ENCODE data around the gene SMG7.

SMG7 gene

GRCh38 chr1:183432548-183432875 is 39.8 kb upstream of the SMG7 start:
- Histone ChIP-seq H3K4me3 (ENCODE audit: low read depth, low read length) (no peak overlapping the region), H3K27ac (ENCODE audit: extremely low read depth, low read depth, low read length) (no peak overlapping the region), H3K36me3 (ENCODE audit: control insufficient read depth in 2 of 2, insufficient read depth in 1 of 2, low read length in 2 of 2) (no peaks in the 10 kb centered on the region), H3K9me3 (ENCODE audit: control insufficient read depth, insufficient read depth, low read depth, low read length) (no peaks in the 10 kb centered on the region; the same call in 1 of the 2 replicates), H3K4me1 (ENCODE audit: control insufficient read depth, insufficient read depth, low read length) (no peaks in the 10 kb centered on the region)
- POLR2A ChIA-PET: no interaction called here
- CTCF ChIA-PET: no interaction called here
- TF ChIP-seq ZNF747 (tag by site-specific recombination; IDR thresholded peaks at IDR 0.05) (no peak), ZNF140 (tag by site-specific recombination; IDR thresholded peaks at IDR 0.05) (no peak), ZNF324 (tag by site-specific recombination; IDR thresholded peaks at IDR 0.05) (no peak), ZBTB21 (tag by site-specific recombination; IDR thresholded peaks at IDR 0.05) (no peak), KLF8 (tag by site-specific recombination; IDR thresholded peaks at IDR 0.05) (no peak), SCRT1 (tag by site-specific recombination; IDR thresholded peaks at IDR 0.05; ENCODE audit: borderline replicate concordance) (no peak), WT1 (tag by site-specific recombination; IDR thresholded peaks at IDR 0.05) (no peak), ZSCAN18 (tag by site-specific recombination; IDR thresholded peaks at IDR 0.05) (no peak), ZNF433 (tag by site-specific recombination; IDR thresholded peaks at IDR 0.05; ENCODE audit: low read depth) (no peak), ZNF24 (tag by site-specific recombination; IDR thresholded peaks at IDR 0.05) (no peak), ZNF341 (tag by site-specific recombination; IDR thresholded peaks at IDR 0.05; ENCODE audit: low read depth) (no peak), CTCF (tag by site-specific recombination; IDR thresholded peaks at IDR 0.05) (no peak)

- H3K4me3 ChIP-seq (ENCODE audit: low read depth, low read length): no peak overlapping the region
- POLR2A ChIA-PET: no interaction called here
- CTCF ChIA-PET: no interaction called here
- H3K27ac ChIP-seq (ENCODE audit: extremely low read depth, low read depth, low read length): no peak overlapping the region
- no peaks in the 10 kb centered on the region; the same call in 1 of the 2 replicates for H3K9me3 ChIP-seq (ENCODE audit: control insufficient read depth, insufficient read depth, low read depth, low read length)
- no peaks in the 10 kb centered on the region for H3K4me1 ChIP-seq (ENCODE audit: control insufficient read depth, insufficient read depth, low read length)
- H3K36me3 ChIP-seq (ENCODE audit: control insufficient read depth in 2 of 2, insufficient read depth in 1 of 2, low read length in 2 of 2): no peaks in the 10 kb centered on the region
- TF ChIP-seq REST (tag by site-specific recombination; IDR thresholded peaks at IDR 0.05): no peak
- no peak for TF ChIP-seq ZNF585B (tag by site-specific recombination; IDR thresholded peaks at IDR 0.05)
- TF ChIP-seq ZNF785 (tag by site-specific recombination; IDR thresholded peaks at IDR 0.05): no peak
- TF ChIP-seq ZNF362 (tag by site-specific recombination; IDR thresholded peaks at IDR 0.05): no peak
- no peak for TF ChIP-seq ZNF626 (tag by site-specific recombination; IDR thresholded peaks at IDR 0.05)
- TF ChIP-seq ZNF621 (tag by site-specific recombination; IDR thresholded peaks at IDR 0.05): no peak
- no peak for TF ChIP-seq PRDM2 (tag by site-specific recombination; IDR thresholded peaks at IDR 0.05; ENCODE audit: borderline replicate concordance)
- no peak for TF ChIP-seq ZBTB10 (tag by site-specific recombination; IDR thresholded peaks at IDR 0.05)
These were observed 38.6 kb upstream of the SMG7 start for GRCh38 chr1:183433703-183434102.

All from HEK293 (cell line).